ENCODE results near the gene USP35. TPM values are rescaled to one million over a fixed set of nuclear protein-coding genes. Genes with fewer than 3 reads are reported as not detected.

Gene USP35
- total RNA-seq, 3 donors from 2014 or later, result 5.1 to 16.1 (median 11.3) TPM

- no peak for TF ChIP-seq POLR2AphosphoS5 (IDR thresholded peaks at IDR 0.05)
- TF ChIP-seq POLR2A (IDR thresholded peaks at IDR 0.05), result no peak
- no peak for TF ChIP-seq CTCF (IDR thresholded peaks at IDR 0.05)
- Histone ChIP-seq H3K9me3 (no peaks in the 10 kb centered on the region), H3K4me3 (no peak overlapping the region), H3K36me3 (no peaks in the 10 kb centered on the region), H3K4me1 (no peaks in the 10 kb centered on the region), H3K27me3 (no peaks in the 10 kb centered on the region), H3K27ac (peak overlapping the region in 1 of 2 donors; percentile 22)
- DNase-seq (ENCODE audit: low spot score in 2 of 2), result peak in 1 of 2 donors; percentile 41
- intact Hi-C loops (cut with DNase I; ENCODE audit: low total_unique reads), result no loop called here
Observed at GRCh38 chr11:78217650-78218541, 29.2 kb downstream of the USP35 start.

DNA sequence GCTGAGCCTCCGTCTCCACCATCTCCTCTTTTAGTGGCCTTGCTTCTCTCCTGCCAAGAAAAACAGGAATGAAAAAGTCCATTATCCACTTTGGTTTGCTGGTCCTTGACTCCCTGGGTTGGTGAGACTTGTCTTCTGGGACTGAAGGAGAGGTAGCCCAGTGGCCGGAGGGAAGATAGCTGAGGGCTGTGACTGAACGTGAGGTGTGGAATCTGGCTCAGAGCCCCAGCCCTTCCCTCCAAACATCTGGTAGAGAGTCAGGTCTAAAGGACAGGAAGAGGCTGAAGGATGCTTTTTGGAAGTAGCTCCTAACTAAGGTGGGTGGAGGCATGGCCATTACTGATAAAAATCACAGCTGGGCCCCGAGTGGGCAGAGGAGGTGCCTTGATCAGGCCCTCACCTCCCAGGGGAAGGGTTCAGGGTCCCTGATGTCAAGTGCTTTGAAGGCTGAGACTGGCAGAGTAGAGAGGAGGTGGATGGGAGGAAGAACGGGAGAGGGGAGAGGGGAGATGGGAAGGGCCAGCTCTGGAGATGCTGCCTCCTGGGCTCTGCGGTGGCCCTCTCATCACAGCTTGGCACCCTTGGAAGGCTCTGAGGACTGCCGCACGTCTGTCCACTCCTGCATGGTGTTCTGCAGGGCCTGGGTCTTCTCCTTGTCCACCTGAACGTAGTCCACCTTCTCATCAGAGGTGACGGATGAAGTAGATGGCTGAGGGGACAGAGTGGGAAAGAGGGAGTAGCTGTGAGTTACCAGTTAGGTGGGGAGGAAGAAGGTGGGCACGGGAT is 30.2 kb downstream of the USP35 start:
- H3K36me3 ChIP-seq, result no peaks in the 10 kb centered on the region

GRCh38 chr11:78219493-78220217 is 30.9 kb downstream of the USP35 start:
- no peak overlapping the region for H3K4me3 ChIP-seq
- no peaks in the 10 kb centered on the region for H3K36me3 ChIP-seq
- no peak for TF ChIP-seq POLR2AphosphoS5 (IDR thresholded peaks at IDR 0.05)
- no peak for TF ChIP-seq POLR2A (IDR thresholded peaks at IDR 0.05)
- no peak for TF ChIP-seq CTCF (IDR thresholded peaks at IDR 0.05)
- H3K27me3 ChIP-seq, result no peaks in the 10 kb centered on the region
- H3K27ac ChIP-seq, result no peak overlapping the region
- no peaks in the 10 kb centered on the region for H3K9me3 ChIP-seq
- intact Hi-C loops (cut with DNase I; ENCODE audit: low total_unique reads), result no loop called here
- H3K4me1 ChIP-seq, result no peaks in the 10 kb centered on the region
- peak in 1 of 2 donors; percentile 24 for DNase-seq (ENCODE audit: low spot score in 2 of 2)

More for the DNA sequence above, 30.2 kb downstream of the USP35 start:
- Histone ChIP-seq H3K27me3 (no peaks in the 10 kb centered on the region), H3K9me3 (no peaks in the 10 kb centered on the region), H3K4me3 (no peak overlapping the region), H3K4me1 (no peaks in the 10 kb centered on the region), H3K27ac (no peak overlapping the region)
- no peak for DNase-seq (ENCODE audit: low spot score in 2 of 2)
- intact Hi-C loops (cut with DNase I; ENCODE audit: low total_unique reads), result no loop called here
- TF ChIP-seq POLR2A (IDR thresholded peaks at IDR 0.05) (no peak), CTCF (IDR thresholded peaks at IDR 0.05) (no peak), POLR2AphosphoS5 (IDR thresholded peaks at IDR 0.05) (no peak)

GRCh38 chr11:78220218-78221157 is 31.8 kb downstream of the USP35 start:
- H3K27ac ChIP-seq, result no peak overlapping the region
- H3K27me3 ChIP-seq, result no peaks in the 10 kb centered on the region
- no peak for DNase-seq (ENCODE audit: low spot score in 2 of 2)
- no peaks in the 10 kb centered on the region for H3K4me1 ChIP-seq
- intact Hi-C loops (cut with DNase I; ENCODE audit: low total_unique reads), result no loop called here
- H3K9me3 ChIP-seq, result no peaks in the 10 kb centered on the region
- TF ChIP-seq POLR2A (IDR thresholded peaks at IDR 0.05) (no peak), CTCF (IDR thresholded peaks at IDR 0.05) (no peak), POLR2AphosphoS5 (IDR thresholded peaks at IDR 0.05) (no peak)
- H3K36me3 ChIP-seq, result no peaks in the 10 kb centered on the region
- H3K4me3 ChIP-seq, result no peak overlapping the region

All from breast epithelium (tissue), 4 donors.